ENCODE measurements around the gene FCGR1A.
"Not testable (repeated sequence)": the region's sequence is repeated elsewhere in the genome, so short reads cannot be mapped to it uniquely, and the experiment has no call there.

DNA sequence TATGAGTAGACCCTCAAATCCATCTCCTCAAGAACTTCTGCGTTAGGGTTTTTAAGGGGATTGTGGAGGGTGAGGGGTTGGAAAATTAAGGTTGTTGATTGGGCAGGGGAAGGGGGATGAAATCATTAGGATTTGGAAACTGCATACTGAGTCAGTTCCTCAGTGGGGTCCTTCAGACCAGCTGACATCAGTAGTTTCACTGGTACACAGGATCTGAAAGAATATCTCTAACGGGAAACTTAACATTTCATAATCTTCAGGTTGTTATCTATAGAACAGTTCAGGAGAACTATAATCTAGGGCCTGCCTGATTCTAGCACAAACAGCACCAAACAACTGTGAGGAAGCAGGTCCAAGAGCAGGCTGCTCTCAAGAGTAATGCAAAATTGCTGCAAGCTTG lies 27.2 kb upstream of the FCGR1A start:
- TF ChIP-seq, protein P1, sequence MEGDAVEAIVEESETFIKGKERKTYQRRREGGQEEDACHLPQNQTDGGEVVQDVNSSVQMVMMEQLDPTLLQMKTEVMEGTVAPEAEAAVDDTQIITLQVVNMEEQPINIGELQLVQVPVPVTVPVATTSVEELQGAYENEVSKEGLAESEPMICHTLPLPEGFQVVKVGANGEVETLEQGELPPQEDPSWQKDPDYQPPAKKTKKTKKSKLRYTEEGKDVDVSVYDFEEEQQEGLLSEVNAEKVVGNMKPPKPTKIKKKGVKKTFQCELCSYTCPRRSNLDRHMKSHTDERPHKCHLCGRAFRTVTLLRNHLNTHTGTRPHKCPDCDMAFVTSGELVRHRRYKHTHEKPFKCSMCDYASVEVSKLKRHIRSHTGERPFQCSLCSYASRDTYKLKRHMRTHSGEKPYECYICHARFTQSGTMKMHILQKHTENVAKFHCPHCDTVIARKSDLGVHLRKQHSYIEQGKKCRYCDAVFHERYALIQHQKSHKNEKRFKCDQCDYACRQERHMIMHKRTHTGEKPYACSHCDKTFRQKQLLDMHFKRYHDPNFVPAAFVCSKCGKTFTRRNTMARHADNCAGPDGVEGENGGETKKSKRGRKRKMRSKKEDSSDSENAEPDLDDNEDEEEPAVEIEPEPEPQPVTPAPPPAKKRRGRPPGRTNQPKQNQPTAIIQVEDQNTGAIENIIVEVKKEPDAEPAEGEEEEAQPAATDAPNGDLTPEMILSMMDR (IDR thresholded peaks at IDR 0.05; ENCODE audit: insufficient read depth, low read length, poor library complexity, severe bottlenecking), result not testable (repeated sequence)
- not testable (repeated sequence) for TF ChIP-seq EZH2phosphoT487 (conservative IDR thresholded peaks at IDR 0.05; ENCODE audit: low read length)

Data from SU-DHL-6 (cell line).